ENCODE data around the gene TUBA3D.
"Not testable (repeated sequence)": the region's sequence is repeated elsewhere in the genome, so short reads cannot be mapped to it uniquely, and the experiment has no call there.

The TUBA3D gene

GRCh38 chr2:131484906-131485460 lies 9.1 kb downstream of the TUBA3D start:
- not testable (repeated sequence) for DNase-seq

GRCh38 chr2:131486201-131486902 lies 10.4 kb downstream of the TUBA3D start:
- not testable (repeated sequence) for DNase-seq

DNA sequence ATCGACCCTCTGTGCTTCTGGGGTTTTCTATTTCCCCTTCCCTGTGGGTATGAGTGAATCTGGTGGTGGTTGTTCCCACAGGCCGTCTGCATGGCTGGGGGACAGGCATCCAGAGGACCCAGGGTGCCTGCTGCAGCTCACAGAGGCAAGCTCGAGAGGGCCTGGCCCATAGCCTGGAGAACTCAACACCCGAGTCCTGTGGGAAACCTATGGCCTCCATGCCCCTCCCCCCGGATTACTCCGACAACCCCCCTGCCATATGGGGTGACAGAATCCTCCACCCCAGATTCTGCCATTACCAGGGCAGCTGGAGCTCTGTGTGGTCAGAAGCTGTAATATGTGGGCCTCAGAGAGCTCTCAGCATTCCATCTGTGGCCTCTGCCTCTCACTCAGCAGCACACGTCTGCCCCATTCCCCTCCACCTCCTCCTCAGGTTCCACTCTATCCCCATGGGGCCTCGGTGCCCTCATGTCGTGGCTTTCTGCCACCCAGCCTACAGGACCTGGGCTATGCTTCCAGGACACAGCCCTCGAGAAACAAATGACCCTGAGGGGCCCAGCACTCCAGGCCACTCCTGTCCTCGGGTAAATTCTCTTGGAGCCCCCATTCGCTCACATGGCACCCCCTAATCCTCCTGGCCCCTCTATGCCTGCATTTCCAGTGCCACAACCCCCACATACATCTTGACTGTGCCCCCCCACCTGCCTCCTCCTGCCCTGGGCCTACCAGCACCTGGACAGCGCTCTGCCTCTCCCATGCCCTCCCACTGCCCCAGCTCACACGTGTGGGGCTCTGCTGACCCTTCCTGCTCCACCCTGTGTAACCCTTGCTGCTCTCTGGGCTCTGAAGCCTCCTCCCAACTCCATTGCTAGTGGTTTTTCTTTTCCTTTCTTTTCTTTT lies 12.6 kb downstream of the TUBA3D start:
- no peak for DNase-seq

DNA sequence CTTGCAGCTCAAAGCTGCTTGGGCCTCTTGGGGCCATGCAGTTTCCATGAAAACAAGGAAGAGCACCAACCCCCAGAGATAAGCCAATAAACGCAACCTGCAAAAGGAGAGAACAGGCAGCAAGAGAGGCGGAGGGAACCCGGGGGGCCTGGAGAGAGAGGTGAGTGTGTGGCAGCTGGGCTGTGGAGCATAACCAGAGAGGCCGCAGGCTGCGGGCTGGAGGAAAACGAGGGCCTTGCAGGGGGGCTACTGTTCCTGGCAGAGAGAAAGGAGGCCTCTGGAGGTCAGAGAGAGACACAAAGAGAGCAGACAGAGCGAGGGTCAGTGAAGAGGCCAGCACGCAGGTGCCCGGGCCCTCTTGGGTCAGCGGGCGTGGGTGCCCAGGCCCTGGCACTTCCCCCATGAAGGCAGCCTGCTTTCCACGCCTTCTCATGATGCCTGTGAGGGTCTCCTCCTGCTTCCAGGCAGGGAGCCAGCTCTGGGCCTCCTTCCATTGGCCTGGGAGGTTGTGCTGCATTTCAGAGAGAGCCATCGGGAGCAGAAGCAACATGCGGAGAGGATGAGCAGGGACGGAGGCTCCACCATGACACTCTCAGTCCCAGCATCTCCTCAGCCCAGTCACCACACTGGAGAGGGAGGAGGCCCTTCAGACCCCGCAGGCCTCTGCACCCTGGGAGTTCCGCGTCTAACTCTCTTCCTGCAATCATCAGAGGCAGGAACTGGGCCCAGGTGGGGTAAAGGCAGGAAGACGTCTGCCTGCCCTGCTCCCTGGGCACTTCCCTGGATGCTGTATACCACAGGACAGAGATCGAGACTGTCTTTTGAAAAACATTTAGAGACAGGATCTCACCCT lies 14.9 kb downstream of the TUBA3D start:
- not testable (repeated sequence) for DNase-seq

DNA sequence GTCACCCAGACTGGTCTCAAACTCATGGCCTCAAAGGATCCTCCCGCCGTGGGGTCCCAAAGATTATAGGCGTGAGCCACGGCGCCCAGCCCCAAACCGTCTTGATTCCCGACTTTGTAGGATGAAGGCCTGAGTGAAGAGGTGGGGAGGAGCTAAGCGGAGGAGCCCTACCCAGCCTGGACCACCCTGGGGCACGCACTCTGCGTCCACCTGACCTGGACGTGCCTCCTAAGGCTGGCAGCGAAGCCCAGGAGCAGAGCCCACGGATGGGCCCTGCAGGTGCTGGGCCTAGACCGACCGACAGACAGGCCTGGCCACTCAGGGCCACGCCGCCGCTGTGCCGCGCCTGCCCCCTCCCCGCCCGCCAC lies 15.5 kb downstream of the TUBA3D start:
- DNase-seq, result not testable (repeated sequence)

GRCh38 chr2:131492015-131492417 lies 16.1 kb downstream of the TUBA3D start, which contains the start of gene MZT2A:
MZT2A (minus strand) TSS chr2:131492397; CDS start chr2:131492376, 21 bp downstream.
- DNase-seq, result not testable (repeated sequence)

- peak; percentile 74 to 76 for DNase-seq
These were observed 16.7 kb downstream of the TUBA3D start for GRCh38 chr2:131492418-131493198.

- DNase-seq, result no peak
These were observed 17.5 kb downstream of the TUBA3D start for GRCh38 chr2:131493199-131493968.

DNA sequence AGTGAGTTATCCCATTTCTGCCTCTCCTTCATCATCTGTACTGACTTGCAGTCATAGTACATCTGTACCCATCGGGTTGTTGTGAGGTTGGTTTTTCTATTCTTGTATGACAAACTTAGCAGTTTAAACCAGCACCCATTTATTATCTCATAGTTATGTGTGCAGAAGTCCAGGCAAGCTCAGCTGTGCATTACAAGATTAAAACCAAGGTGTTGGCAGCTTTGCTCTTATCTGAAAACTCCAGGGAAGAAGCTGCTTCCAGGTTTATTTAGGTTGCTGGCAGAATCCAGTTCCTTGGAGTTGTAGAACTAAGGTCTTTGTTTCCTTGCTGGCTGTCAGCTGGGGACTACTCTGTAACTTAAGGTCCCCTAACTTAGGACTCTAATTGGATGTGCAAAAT lies 19.6 kb downstream of the TUBA3D start:
- not testable (repeated sequence) for DNase-seq

DNA sequence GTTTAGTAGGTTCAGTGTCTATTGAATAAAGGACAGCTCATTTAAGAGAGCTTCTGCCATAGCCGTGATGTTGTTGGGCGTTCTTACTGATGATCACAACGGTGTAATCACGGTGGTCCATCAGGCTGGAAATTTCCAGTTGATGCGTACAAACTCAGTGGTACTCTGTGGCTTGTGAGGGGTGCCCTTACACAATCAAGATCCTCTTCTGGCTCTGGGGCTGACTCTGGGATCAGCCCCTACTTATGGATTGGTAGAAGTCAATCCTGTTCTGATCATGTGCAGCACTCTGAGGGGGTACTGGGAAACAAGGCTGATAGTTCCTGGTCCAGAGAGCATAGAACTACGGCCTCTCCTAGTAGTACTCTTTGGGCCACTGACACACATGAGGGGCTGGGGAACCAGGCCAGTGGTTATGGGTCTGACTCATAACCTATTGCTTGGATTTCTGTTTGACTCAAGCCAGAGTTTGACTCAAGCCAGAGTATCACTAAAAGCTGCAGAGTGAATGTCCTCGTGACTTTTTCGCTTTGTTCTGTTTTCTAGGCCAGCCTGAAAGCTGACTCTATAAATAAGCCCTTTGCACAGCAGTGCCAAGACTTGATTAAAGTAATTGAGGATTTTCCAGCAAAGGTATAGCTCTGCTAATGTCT lies 22.5 kb downstream of the TUBA3D start:
- not testable (repeated sequence) for DNase-seq

- DNase-seq, result not testable (repeated sequence)
These were observed 27.7 kb downstream of the TUBA3D start for GRCh38 chr2:131503587-131503986.

DNA sequence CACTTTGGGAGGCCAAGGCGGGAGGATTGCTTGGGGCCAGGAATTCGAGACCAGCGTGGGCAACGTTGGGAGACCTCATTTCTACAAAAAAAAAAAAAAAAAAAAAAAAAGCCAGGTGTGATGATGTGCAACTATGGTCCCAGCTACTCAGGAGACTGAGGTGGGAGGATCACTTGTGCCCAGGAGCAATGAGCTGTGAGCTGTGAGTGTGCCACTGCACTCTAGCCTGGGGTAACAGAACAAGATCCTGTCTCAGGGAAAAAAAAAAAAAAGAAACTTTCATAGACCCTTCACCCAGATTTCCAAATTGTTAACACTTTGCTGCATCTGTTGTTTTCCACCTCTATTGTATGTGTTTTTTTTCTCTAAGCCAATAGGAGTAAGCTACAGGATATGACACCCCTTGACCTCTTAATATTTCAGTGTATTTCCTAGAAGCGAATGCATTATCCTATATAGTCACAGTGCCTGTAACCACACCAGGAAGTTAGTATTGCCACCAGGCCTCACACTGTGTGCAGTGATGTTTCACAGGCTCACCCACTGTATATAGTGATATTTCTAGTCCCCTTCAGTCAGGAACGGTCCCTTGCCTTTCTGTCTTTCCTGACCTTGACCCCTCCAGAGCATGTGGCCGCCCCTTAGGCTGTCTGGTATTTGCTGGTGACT lies 28.3 kb downstream of the TUBA3D start:
- not testable (repeated sequence) for DNase-seq

DNA sequence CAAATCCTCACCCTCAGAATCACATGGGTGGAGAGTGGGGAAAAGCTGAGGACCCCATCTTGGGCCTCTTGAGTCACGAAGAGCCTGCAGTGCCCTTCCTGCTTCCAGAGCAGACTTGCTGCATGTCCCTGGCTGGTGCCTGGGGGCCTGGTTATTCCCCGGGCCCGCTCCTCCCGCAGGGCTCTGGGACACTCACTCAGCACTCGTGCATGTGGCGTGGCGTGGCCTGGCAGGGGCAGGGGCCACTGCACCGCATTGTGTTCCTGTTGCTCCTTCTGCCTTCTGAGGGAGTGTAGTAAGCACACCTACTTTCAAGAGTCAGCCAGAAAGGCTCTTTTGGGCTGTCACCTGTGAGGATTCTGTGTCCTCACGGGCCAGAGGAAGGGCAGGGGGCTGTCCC lies 33.7 kb downstream of the TUBA3D start:
- no peak for DNase-seq

- DNase-seq, result not testable (repeated sequence)
These were observed 35.5 kb downstream of the TUBA3D start for GRCh38 chr2:131511291-131511968.

DNA sequence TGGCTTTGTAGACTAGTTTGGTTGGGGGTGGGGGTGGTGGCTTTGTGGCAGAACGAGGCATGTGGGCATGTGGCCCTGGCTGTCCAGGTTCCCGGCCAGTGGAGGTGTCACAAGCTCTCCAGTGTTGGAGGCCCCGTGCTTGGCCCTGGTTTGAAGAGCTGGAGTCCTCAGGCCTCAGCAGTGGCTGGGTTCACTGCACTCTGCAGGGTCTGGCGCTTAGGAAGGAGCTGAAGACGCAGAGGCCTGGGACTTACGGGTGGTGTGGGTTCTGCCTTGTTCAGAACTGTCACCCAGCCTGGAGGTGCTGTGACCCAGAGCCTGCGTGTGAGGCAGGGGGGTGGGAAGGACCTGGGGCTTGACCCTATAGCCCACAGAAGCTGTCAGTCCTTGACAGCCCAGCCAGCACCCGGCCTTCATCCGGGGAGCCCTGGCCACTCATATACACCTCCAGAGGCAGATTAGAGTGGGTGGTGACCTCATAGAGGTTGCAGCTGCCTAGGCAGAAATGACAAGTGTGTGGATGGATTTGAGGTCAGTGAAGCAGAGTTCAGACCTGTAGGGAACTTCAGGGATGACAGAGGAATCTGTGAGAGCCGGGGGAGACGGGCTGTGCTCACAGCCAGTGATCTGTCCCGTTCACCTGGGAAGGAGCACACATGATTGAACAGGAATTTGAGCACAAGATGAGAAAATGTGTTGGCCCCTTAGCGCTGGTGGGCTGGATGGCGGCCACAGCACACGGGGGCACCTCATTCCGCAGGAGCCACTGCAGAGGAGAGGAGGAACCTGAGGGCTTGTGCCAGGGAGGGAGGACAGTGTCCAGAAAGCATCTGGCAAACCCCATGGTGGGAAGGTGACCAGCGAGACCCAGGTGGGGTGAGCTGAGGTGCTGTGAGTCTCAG lies 36.3 kb downstream of the TUBA3D start:
- not testable (repeated sequence) for DNase-seq

- DNase-seq, result not testable (repeated sequence)
These were observed 38.7 kb downstream of the TUBA3D start for GRCh38 chr2:131514408-131515166.

DNA sequence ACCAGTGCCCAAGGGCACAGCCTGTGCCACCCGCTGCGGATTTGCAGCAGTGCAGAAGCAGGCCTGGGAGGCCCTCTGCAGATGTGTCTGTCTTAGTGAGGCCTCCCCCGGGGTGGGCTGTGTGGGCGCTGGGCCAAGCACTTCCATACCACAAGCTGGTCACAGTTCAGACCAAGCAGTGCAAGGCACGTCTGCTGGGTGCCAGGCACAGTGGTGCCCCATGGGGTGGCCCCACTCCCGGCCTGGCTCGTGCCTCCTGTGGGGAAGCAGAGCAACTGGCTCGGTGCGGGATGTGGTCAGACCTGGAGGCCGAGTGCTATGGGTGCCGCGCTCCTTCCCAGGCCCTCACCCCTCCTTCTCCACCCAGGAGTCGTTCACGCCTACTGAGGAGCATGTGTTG lies 39.3 kb downstream of the TUBA3D start:
- DNase-seq, result not testable (repeated sequence)
